ENCODE data around the gene HDAC3. TPM values are rescaled to one million over a fixed set of nuclear protein-coding genes. Genes with fewer than 3 reads are reported as not detected.

Gene HDAC3
- total and polyA plus RNA-seq, 7 experiments from 2014 or later, result 70.0 to 102 (median 87.4) TPM

GRCh38 chr5:141680751-141681201 lies 44.1 kb upstream of the HDAC3 start:
- Histone ChIP-seq H3K27ac (ENCODE audit: low read depth, low read length) (no peak overlapping the region), H3K4me1 (ENCODE audit: control insufficient read depth in 2 of 2, insufficient read depth in 2 of 2, low read length in 2 of 2) (peaks cover 14 to 16% of the 10 kb centered on the region in 2 donors), H3K36me3 (ENCODE audit: control insufficient read depth in 2 of 3, insufficient read depth in 3 of 3, low read length in 3 of 3) (no peaks in the 10 kb centered on the region), H3K9me3 (ENCODE audit: control insufficient read depth in 2 of 3, low read length in 3 of 3) (no peaks in the 10 kb centered on the region), H3K27me3 (ENCODE audit: control insufficient read depth in 2 of 2, insufficient read depth in 2 of 2, low read length in 2 of 2) (no peaks in the 10 kb centered on the region), H3K4me3 (ENCODE audit: low read length) (no peak overlapping the region)
- Mint-ChIP-seq H3K4me3 (peak overlapping the region in 7 of 10 donors; percentile 16 to 80 (median 42)), H3K27me3 (no peaks in the 10 kb centered on the region), H3K27ac (peak overlapping the region in 3 of 9 donors; percentile 4 to 77 (median 70)), H3K4me1 (peaks cover 15 to 36% (median 27%) of the 10 kb centered on the region in 7 donors), H3K9me3 (peaks cover 0 to 2% (median 0%) of the 10 kb centered on the region in 11 donors), H3K36me3 (peaks cover 0 to 5% (median 0%) of the 10 kb centered on the region in 5 donors)
- DNase-seq (no peak), ATAC-seq (no peak)
- ChIA-PET CTCF (interaction anchor here (0.7 to 1.2 kb wide), 4 partner anchors 10 to 17 kb away, joined by 3 to 4 read pairs (median 3); no protein-coding TSS in a partner anchor), POLR2A (interaction anchor here (1.2 kb wide), 2 partner anchors 30 to 43 kb away, joined by 3 to 4 read pairs; partner anchors contain the start of gene FCHSD1)
- intact Hi-C loops (cut with micrococcal nuclease), result loop anchor here in 1 of 2 donors (2.0 kb wide), 1 partner anchor 16 kb away; no protein-coding TSS in a partner anchor

GRCh38 chr5:141680178-141680577 lies 43.5 kb upstream of the HDAC3 start:
- peak overlapping the region in 1 of 9 donors; percentile 70 for H3K27ac Mint-ChIP-seq
- Histone ChIP-seq H3K36me3 (ENCODE audit: control insufficient read depth in 2 of 3, insufficient read depth in 3 of 3, low read length in 3 of 3) (no peaks in the 10 kb centered on the region), H3K4me1 (ENCODE audit: control insufficient read depth in 2 of 2, insufficient read depth in 2 of 2, low read length in 2 of 2) (peaks cover 14 to 16% of the 10 kb centered on the region in 2 donors), H3K27me3 (ENCODE audit: control insufficient read depth in 2 of 2, insufficient read depth in 2 of 2, low read length in 2 of 2) (no peaks in the 10 kb centered on the region), H3K9me3 (ENCODE audit: control insufficient read depth in 2 of 3, low read length in 3 of 3) (no peaks in the 10 kb centered on the region), H3K27ac (ENCODE audit: low read depth, low read length) (no peak overlapping the region), H3K4me3 (ENCODE audit: low read length) (no peak overlapping the region)
- peaks cover 0 to 5% (median 0%) of the 10 kb centered on the region in 5 donors for H3K36me3 Mint-ChIP-seq
- CTCF ChIA-PET, result interaction anchor here (1.0 kb wide), 2 partner anchors 13 to 281 kb away, joined by 3 to 4 read pairs; no protein-coding TSS in a partner anchor
- POLR2A ChIA-PET, result interaction anchor here (1.2 kb wide), 2 partner anchors 29 to 43 kb away, joined by 3 to 4 read pairs; partner anchors contain the start of gene FCHSD1
- DNase-seq (no peak), ATAC-seq (no peak)
- peak overlapping the region in 1 of 10 donors; percentile 80 for H3K4me3 Mint-ChIP-seq
- H3K27me3 Mint-ChIP-seq, result no peaks in the 10 kb centered on the region
- H3K9me3 Mint-ChIP-seq, result peaks cover 0 to 2% (median 0%) of the 10 kb centered on the region in 11 donors
- intact Hi-C loops (cut with micrococcal nuclease), result loop anchor here in 1 of 2 donors (2.0 kb wide), 1 partner anchor 15 kb away; no protein-coding TSS in a partner anchor
- H3K4me1 Mint-ChIP-seq, result peaks cover 15 to 33% (median 27%) of the 10 kb centered on the region in 7 donors

DNA sequence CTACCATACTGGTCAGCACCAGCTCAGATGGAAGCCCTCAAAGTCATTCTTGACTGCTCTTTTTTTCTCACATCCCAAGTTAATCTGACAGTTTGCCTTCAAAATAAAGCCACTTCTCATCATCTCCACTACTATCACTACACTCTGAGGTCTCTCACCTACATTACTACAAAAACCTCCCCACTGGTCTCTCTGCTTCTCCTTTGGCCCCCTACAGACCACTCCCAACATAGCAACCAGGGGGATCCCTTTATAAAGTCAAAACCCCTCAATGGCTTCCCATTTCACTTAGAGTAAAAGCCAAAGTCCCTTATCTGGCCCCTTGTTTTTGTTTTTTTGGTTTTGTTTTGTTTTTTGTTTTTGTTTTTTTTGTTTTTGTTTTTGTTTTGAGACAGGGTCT lies 40.8 kb upstream of the HDAC3 start:
- H3K27me3 Mint-ChIP-seq, result no peaks in the 10 kb centered on the region
- CTCF ChIA-PET, result no interaction called here
- DNase-seq, result no peak

GRCh38 chr5:141675672-141676071 lies 39.0 kb upstream of the HDAC3 start:
- Histone ChIP-seq H3K4me3 (ENCODE audit: low read length) (no peak overlapping the region), H3K36me3 (ENCODE audit: control insufficient read depth in 2 of 3, insufficient read depth in 3 of 3, low read length in 3 of 3) (no peaks in the 10 kb centered on the region), H3K4me1 (ENCODE audit: control insufficient read depth in 2 of 2, insufficient read depth in 2 of 2, low read length in 2 of 2) (no peaks in the 10 kb centered on the region), H3K27me3 (ENCODE audit: control insufficient read depth in 2 of 2, insufficient read depth in 2 of 2, low read length in 2 of 2) (no peaks in the 10 kb centered on the region), H3K27ac (ENCODE audit: low read depth, low read length) (no peak overlapping the region), H3K9me3 (ENCODE audit: control insufficient read depth in 2 of 3, low read length in 3 of 3) (no peaks in the 10 kb centered on the region)
- no peak for DNase-seq
- CTCF ChIA-PET, result interaction anchor here (0.6 to 1.6 kb wide), 5 partner anchors 11 to 204 kb away, joined by 3 to 6 read pairs (median 3); no protein-coding TSS in a partner anchor
- POLR2A ChIA-PET, result no interaction called here
- no peak for ATAC-seq
- H3K36me3 Mint-ChIP-seq, result peaks cover 0 to 5% (median 0%) of the 10 kb centered on the region in 5 donors
- peaks cover 0 to 2% (median 0%) of the 10 kb centered on the region in 11 donors for H3K9me3 Mint-ChIP-seq
- H3K4me1 Mint-ChIP-seq, result peaks cover 0 to 9% (median under 1%) of the 10 kb centered on the region in 7 donors
- H3K27ac Mint-ChIP-seq, result no peak overlapping the region
- intact Hi-C loops (cut with micrococcal nuclease), result no loop called here
- no peaks in the 10 kb centered on the region for H3K27me3 Mint-ChIP-seq
- H3K4me3 Mint-ChIP-seq, result no peak overlapping the region

More for the DNA sequence above, 40.8 kb upstream of the HDAC3 start:
- H3K27ac ChIP-seq (ENCODE audit: low read depth, low read length), result no peak overlapping the region
- H3K4me1 ChIP-seq (ENCODE audit: control insufficient read depth in 2 of 2, insufficient read depth in 2 of 2, low read length in 2 of 2), result peaks cover 1 to 2% of the 10 kb centered on the region in 2 donors
- peaks cover 0 to 2% (median 0%) of the 10 kb centered on the region in 11 donors for H3K9me3 Mint-ChIP-seq
- ATAC-seq, result no peak
- H3K9me3 ChIP-seq (ENCODE audit: control insufficient read depth in 2 of 3, low read length in 3 of 3), result no peaks in the 10 kb centered on the region
- no peak overlapping the region for H3K4me3 Mint-ChIP-seq
- POLR2A ChIA-PET, result interaction anchor here (0.6 kb wide), 1 partner anchor 295 kb away, joined by 5 read pairs; no protein-coding TSS in a partner anchor
- peaks cover 9 to 19% (median 11%) of the 10 kb centered on the region in 7 donors for H3K4me1 Mint-ChIP-seq
- H3K36me3 ChIP-seq (ENCODE audit: control insufficient read depth in 2 of 3, insufficient read depth in 3 of 3, low read length in 3 of 3), result no peaks in the 10 kb centered on the region
- peak overlapping the region in 1 of 9 donors; percentile 5 for H3K27ac Mint-ChIP-seq
- intact Hi-C loops (cut with micrococcal nuclease), result no loop called here
- no peaks in the 10 kb centered on the region for H3K27me3 ChIP-seq (ENCODE audit: control insufficient read depth in 2 of 2, insufficient read depth in 2 of 2, low read length in 2 of 2)
- H3K36me3 Mint-ChIP-seq, result peaks cover 0 to 5% (median 0%) of the 10 kb centered on the region in 5 donors
- no peak overlapping the region for H3K4me3 ChIP-seq (ENCODE audit: low read length)

DNA sequence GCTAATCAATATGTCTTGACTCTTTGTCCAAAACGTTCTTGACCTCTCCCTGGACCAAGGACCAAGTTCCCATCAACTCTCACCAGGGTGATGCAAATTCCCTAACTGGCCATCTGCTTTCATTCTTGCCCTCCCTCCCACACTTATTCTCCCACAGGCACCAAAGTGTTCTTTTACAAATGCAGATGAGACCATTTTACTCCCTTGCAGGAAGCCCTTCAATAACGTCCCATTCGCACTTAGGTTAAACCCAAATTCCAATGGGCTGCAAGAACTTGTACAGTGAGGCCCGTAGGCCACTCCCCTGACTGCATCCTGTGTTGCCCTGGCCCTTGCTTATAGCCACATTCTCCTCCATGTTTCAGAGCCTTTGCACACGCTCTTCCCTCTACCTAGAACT lies 38.1 kb upstream of the HDAC3 start:
- no peak for DNase-seq
- Histone ChIP-seq H3K36me3 (ENCODE audit: control insufficient read depth in 2 of 3, insufficient read depth in 3 of 3, low read length in 3 of 3) (no peaks in the 10 kb centered on the region), H3K27me3 (ENCODE audit: control insufficient read depth in 2 of 2, insufficient read depth in 2 of 2, low read length in 2 of 2) (no peaks in the 10 kb centered on the region), H3K4me3 (ENCODE audit: low read length) (no peak overlapping the region), H3K4me1 (ENCODE audit: control insufficient read depth in 2 of 2, insufficient read depth in 2 of 2, low read length in 2 of 2) (no peaks in the 10 kb centered on the region), H3K9me3 (ENCODE audit: control insufficient read depth in 2 of 3, low read length in 3 of 3) (no peaks in the 10 kb centered on the region), H3K27ac (ENCODE audit: low read depth, low read length) (no peak overlapping the region)
- H3K4me1 Mint-ChIP-seq, result peaks cover 0 to 7% (median 0%) of the 10 kb centered on the region in 7 donors
- CTCF ChIA-PET, result no interaction called here
- no peak for ATAC-seq
- no peaks in the 10 kb centered on the region for H3K27me3 Mint-ChIP-seq
- H3K4me3 Mint-ChIP-seq, result no peak overlapping the region
- H3K36me3 Mint-ChIP-seq, result peaks cover 0 to 5% (median 0%) of the 10 kb centered on the region in 5 donors
- intact Hi-C loops (cut with micrococcal nuclease), result no loop called here
- peaks cover 0 to 2% (median 0%) of the 10 kb centered on the region in 11 donors for H3K9me3 Mint-ChIP-seq
- POLR2A ChIA-PET, result no interaction called here
- H3K27ac Mint-ChIP-seq, result peak overlapping the region in 1 of 9 donors; percentile 18

- ChIA-PET POLR2A (no interaction called here), CTCF (interaction anchor here (0.6 to 1.4 kb wide), 3 partner anchors 9 to 142 kb away, joined by 3 to 4 read pairs (median 4); no protein-coding TSS in a partner anchor)
- intact Hi-C loops (cut with micrococcal nuclease), result no loop called here
- Mint-ChIP-seq H3K4me3 (no peak overlapping the region), H3K27ac (no peak overlapping the region), H3K36me3 (peaks cover 0 to under 1% (median 0%) of the 10 kb centered on the region in 5 donors), H3K9me3 (peaks cover 0 to under 1% (median 0%) of the 10 kb centered on the region in 11 donors), H3K27me3 (no peaks in the 10 kb centered on the region), H3K4me1 (peaks cover 0 to 4% (median 0%) of the 10 kb centered on the region in 7 donors)
- no peaks in the 10 kb centered on the region for H3K27me3 ChIP-seq (ENCODE audit: control insufficient read depth in 2 of 2, insufficient read depth in 2 of 2, low read length in 2 of 2)
- H3K9me3 ChIP-seq (ENCODE audit: control insufficient read depth in 2 of 3, low read length in 3 of 3), result no peaks in the 10 kb centered on the region
- DNase-seq (no peak), ATAC-seq (no peak)
- H3K36me3 ChIP-seq (ENCODE audit: control insufficient read depth in 2 of 3, insufficient read depth in 3 of 3, low read length in 3 of 3), result no peaks in the 10 kb centered on the region
- no peaks in the 10 kb centered on the region for H3K4me1 ChIP-seq (ENCODE audit: control insufficient read depth in 2 of 2, insufficient read depth in 2 of 2, low read length in 2 of 2)
- no peak overlapping the region for H3K27ac ChIP-seq (ENCODE audit: low read depth, low read length)
- no peak overlapping the region for H3K4me3 ChIP-seq (ENCODE audit: low read length)
Measured at GRCh38 chr5:141672841-141673813, 36.5 kb upstream of the HDAC3 start.
